ENCODE measurements around the gene ESR1. TPM values are rescaled to one million over a fixed set of nuclear protein-coding genes. Genes with fewer than 3 reads are reported as not detected.

Gene ESR1
- total RNA-seq, 1 experiment from 2014 or later: not detected

DNA sequence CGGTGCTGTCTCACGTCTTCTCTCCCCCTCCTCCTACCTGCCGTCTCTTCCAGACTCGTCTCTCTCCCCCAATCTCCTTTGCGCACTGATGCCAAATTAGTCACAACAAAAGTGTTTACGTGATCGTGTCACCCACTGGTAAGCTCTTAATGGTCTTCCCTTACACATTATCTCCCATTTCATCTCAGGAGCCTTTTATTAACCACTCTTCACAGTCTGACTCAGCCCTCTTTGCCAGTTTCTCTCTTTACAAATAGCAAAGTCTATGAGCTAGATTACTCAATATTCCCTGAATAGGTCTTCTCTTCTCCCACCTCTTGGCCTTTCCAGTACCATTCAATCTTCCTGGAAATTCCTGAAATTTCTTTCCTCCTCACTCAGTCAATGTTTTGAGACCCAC lies 247.0 kb downstream of the ESR1 start:
- Histone ChIP-seq H3T11ph (ENCODE audit: low read length) (no peak overlapping the region), H3K9ac (ENCODE audit: extremely low read depth, insufficient read length, low read length) (no peak overlapping the region), H3K79me2 (ENCODE audit: insufficient read depth, low read length) (no peaks in the 10 kb centered on the region), H3K27ac (ENCODE audit: insufficient read length, low read depth, low read length) (no peak overlapping the region), H3K23ac (ENCODE audit: insufficient read length, low read depth, low read length) (no peak overlapping the region), H4K8ac (replicated peaks; ENCODE audit: insufficient read length, low read depth, low read length) (no peak overlapping the region), H2BK12ac (ENCODE audit: insufficient read length, low read depth, low read length) (no peak overlapping the region), H3K23me2 (ENCODE audit: insufficient read length, low read depth, low read length, poor library complexity, severe bottlenecking) (no peaks in the 10 kb centered on the region), H2AFZ (ENCODE audit: low read length) (no peak overlapping the region), H4K91ac (ENCODE audit: insufficient read length, low read depth, low read length) (no peak overlapping the region), H3K56ac (ENCODE audit: insufficient read length, low read depth, low read length) (no peak overlapping the region), H2AK5ac (ENCODE audit: insufficient read length, low read length) (no peak overlapping the region), H4K5ac (ENCODE audit: insufficient read length, low read depth, low read length) (no peak overlapping the region), H2BK15ac (ENCODE audit: low read depth, low read length) (no peak overlapping the region), H2BK20ac (ENCODE audit: low read depth, low read length, poor library complexity, severe bottlenecking) (no peak overlapping the region), H3K18ac (ENCODE audit: insufficient read length, low read depth, low read length) (no peak overlapping the region), H3K9me3 (ENCODE audit: control insufficient read depth, low read depth, low read length) (no peaks in the 10 kb centered on the region), H4K20me1 (ENCODE audit: control insufficient read depth, insufficient read depth, insufficient read length) (no peaks in the 10 kb centered on the region), H3K79me1 (ENCODE audit: insufficient read depth, low read depth, low read length, poor library complexity, severe bottlenecking) (no peaks in the 10 kb centered on the region), H3K14ac (ENCODE audit: insufficient read depth, low read length) (no peak overlapping the region), H3K4ac (ENCODE audit: low read depth, low read length) (no peak overlapping the region), H3K4me1 (ENCODE audit: insufficient read depth, low read length) (no peaks in the 10 kb centered on the region; the same call in 1 of the 2 replicates), H2BK5ac (ENCODE audit: insufficient read length, low read length) (no peak overlapping the region), H3K4me2 (ENCODE audit: insufficient read depth, insufficient read length, low read length) (no peak overlapping the region), H3K27me3 (ENCODE audit: insufficient read depth, low read length) (no peaks in the 10 kb centered on the region), H2BK120ac (ENCODE audit: low read depth, low read length, poor library complexity, severe bottlenecking) (no peak overlapping the region)
- TF ChIP-seq, protein P1, sequence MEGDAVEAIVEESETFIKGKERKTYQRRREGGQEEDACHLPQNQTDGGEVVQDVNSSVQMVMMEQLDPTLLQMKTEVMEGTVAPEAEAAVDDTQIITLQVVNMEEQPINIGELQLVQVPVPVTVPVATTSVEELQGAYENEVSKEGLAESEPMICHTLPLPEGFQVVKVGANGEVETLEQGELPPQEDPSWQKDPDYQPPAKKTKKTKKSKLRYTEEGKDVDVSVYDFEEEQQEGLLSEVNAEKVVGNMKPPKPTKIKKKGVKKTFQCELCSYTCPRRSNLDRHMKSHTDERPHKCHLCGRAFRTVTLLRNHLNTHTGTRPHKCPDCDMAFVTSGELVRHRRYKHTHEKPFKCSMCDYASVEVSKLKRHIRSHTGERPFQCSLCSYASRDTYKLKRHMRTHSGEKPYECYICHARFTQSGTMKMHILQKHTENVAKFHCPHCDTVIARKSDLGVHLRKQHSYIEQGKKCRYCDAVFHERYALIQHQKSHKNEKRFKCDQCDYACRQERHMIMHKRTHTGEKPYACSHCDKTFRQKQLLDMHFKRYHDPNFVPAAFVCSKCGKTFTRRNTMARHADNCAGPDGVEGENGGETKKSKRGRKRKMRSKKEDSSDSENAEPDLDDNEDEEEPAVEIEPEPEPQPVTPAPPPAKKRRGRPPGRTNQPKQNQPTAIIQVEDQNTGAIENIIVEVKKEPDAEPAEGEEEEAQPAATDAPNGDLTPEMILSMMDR (conservative IDR thresholded peaks at IDR 0.05): no peak
- H3K27me3 Mint-ChIP-seq (ENCODE audit: low read depth): no peaks in the 10 kb centered on the region
- no peak overlapping the region for H3K4me3 Mint-ChIP-seq
- H3K4me1 Mint-ChIP-seq: peaks cover 13 to 16% of the 10 kb centered on the region in 2 experiments
- WGBS (ENCODE audit: extremely low coverage, insufficient read length, low lambda C conversion rate): no CpG with 5 or more reads among the region's 7 CpGs
- DNase-seq: no peak
- H3K36me3 Mint-ChIP-seq (ENCODE audit: insufficient read depth in 1 of 3, low read depth in 3 of 3): no peaks in the 10 kb centered on the region
- no peak overlapping the region for H3K27ac Mint-ChIP-seq
- no peaks in the 10 kb centered on the region for H3K9me3 Mint-ChIP-seq
